GM12874 (cell line): Measurements from ENCODE around the gene PEDS1.

ENCODE experiments used
- CTCF ChIP-seq: IDR thresholded peaks from 2 replicates; pipeline ENCODE4 v1.5.1; 2011; ENCODE audit warnings: low read depth, mild to moderate bottlenecking, control low read depth, low read length, moderate library complexity; ENCODE audit not compliant: insufficient read depth

The PEDS1 gene

GRCh38 chr20:50129662-50130355 is 23.7 kb downstream of the PEDS1 start:
- TF ChIP-seq CTCF, result no peak

DNA sequence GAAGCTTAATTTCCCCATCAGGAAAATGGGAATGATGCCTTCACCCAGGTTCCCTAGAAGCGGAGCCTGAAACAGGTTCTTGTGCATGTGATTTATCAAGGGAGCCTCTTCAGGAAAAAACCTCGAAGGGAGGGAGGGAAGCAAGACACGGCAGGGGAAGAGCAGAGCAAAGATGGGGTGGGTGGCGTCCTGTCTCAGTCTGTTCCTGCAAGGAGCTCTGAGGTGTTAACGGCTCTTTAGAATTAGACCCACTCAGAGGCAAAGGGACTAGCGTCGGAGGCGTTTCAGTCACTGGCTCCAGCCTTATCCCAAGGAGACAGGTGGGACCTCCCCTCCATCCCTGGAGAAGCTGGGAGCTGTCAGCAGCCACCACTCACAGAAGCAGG is 25.0 kb downstream of the PEDS1 start:
- TF ChIP-seq CTCF, result no peak

- no peak for TF ChIP-seq CTCF
Measured at GRCh38 chr20:50127587-50128519, 25.7 kb downstream of the PEDS1 start.

DNA sequence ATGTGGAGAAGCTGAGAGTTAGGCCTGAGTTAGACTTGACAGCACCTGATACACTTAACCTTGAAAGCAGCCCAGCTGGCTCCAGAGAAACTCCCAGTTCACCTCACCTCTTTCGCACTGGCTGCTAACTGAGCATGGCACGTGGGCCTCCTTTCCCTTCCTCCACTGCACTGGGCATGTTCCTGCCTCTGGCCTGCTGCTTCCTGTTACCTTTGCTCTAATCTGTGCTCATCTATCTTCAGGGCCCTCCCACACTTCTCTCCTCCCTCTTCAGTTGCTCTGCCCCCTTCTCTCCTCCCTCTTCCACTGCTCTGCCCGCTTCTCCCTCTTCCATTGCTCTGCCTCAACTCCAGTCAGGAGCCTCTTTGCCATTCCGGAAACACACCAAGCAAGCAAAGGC is 26.9 kb downstream of the PEDS1 start:
- TF ChIP-seq CTCF, result no peak

GRCh38 chr20:50125279-50125678 is 28.2 kb downstream of the PEDS1 start:
- TF ChIP-seq CTCF, result no peak

DNA sequence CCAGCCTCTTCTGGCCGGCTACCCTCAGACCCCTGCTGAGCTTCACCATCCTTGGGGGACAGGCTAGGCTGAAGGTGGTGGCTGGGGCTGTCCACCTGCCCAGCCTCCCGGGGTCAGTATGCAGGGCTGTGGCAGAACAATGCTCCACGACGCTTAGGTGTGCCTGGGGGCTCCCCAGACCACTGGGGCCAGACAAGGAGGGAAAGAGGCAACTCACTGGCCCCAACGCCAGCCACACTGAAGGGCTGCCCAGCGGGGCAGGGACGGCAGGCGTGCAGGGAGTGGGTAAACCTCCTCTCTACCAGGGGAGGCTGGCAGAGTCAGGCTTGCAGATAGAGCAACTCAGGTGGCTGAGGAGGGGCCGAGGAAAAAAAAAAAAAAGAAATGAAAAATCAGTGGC is 29.0 kb downstream of the PEDS1 start:
- no peak for TF ChIP-seq CTCF

GRCh38 chr20:50123418-50123817 is 30.1 kb downstream of the PEDS1 start:
- TF ChIP-seq CTCF, result no peak
